Measurements from ENCODE around the gene GNE. TPM values are rescaled to one million over a fixed set of nuclear protein-coding genes. Genes with fewer than 3 reads are reported as not detected.

The GNE gene
- total RNA-seq, 6 experiments from 2014 or later, result 45.4 to 133 (median 76.5) TPM

DNA sequence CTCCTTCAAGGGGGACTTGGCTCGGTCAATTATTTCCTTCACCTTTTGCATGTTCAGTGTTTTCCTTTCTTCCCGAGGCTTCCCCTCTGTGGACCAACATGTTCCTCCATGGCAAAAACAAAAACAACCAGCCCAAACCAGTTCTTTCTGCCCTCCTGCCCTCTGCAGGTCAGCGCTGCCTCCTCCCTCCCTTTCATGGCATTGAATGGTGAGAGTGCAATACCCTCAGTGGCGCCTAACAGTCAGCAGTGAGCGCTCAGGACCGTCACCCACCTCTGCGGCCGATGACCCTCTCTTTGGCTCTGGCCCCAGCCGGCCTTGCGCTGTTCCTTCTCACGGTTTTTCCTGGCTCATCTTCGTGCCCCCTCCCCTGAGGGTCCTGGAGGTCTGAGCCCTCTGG is 34.4 kb upstream of the GNE start:
- no peak for ATAC-seq
- no peaks in the 10 kb centered on the region for H3K9me3 ChIP-seq
- intact Hi-C loops (cut with DNase I), result no loop called here
- no peaks in the 10 kb centered on the region for H3K27me3 ChIP-seq
- no peaks in the 10 kb centered on the region for H3K36me3 ChIP-seq
- H3K4me3 ChIP-seq, result no peak overlapping the region
- H3K4me1 ChIP-seq, result no peaks in the 10 kb centered on the region
- H3K27ac ChIP-seq, result no peak overlapping the region
- 63% methylated on average over 4 of the region's 12 CpGs for WGBS (ENCODE audit: insufficient coverage, low coverage, low lambda C conversion rate, missing lambda C conversion rate)
- DNase-seq, result no peak
- TF ChIP-seq, protein P1, sequence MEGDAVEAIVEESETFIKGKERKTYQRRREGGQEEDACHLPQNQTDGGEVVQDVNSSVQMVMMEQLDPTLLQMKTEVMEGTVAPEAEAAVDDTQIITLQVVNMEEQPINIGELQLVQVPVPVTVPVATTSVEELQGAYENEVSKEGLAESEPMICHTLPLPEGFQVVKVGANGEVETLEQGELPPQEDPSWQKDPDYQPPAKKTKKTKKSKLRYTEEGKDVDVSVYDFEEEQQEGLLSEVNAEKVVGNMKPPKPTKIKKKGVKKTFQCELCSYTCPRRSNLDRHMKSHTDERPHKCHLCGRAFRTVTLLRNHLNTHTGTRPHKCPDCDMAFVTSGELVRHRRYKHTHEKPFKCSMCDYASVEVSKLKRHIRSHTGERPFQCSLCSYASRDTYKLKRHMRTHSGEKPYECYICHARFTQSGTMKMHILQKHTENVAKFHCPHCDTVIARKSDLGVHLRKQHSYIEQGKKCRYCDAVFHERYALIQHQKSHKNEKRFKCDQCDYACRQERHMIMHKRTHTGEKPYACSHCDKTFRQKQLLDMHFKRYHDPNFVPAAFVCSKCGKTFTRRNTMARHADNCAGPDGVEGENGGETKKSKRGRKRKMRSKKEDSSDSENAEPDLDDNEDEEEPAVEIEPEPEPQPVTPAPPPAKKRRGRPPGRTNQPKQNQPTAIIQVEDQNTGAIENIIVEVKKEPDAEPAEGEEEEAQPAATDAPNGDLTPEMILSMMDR (IDR thresholded peaks at IDR 0.05), result no peak
- no peak for TF ChIP-seq POLR2A (IDR thresholded peaks at IDR 0.05)

DNA sequence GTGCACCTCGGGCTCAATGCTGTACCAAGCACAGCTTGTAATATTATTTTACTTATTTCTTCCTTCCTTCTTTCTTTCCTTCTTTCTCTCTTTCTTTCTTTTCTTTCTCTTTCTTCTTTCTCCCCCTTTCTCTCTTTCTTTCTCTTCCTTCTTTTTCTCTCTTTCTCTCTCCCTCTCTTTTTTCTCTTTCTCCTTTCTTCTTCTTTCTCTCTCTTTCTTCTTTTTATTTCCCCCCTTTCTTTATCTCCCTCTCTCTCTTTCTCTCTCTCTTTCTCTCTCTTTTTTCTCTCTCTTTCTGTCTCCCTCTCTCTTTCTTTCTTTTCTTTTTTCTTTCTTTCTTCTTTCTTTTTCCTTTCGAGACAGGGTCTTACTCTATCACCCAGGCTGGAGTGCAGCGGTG is 32.7 kb upstream of the GNE start:
- TF ChIP-seq POLR2A (IDR thresholded peaks at IDR 0.05), result no peak
- TF ChIP-seq, protein P1 (IDR thresholded peaks at IDR 0.05), result no peak
- DNase-seq (no peak), ATAC-seq (no peak)
- WGBS (ENCODE audit: insufficient coverage, low coverage, low lambda C conversion rate, missing lambda C conversion rate), result 73% methylated on average over 2 of the region's 3 CpGs
- Histone ChIP-seq H3K4me3 (no peak overlapping the region), H3K27me3 (no peaks in the 10 kb centered on the region), H3K9me3 (no peaks in the 10 kb centered on the region), H3K4me1 (no peaks in the 10 kb centered on the region), H3K27ac (no peak overlapping the region), H3K36me3 (no peaks in the 10 kb centered on the region)
- intact Hi-C loops (cut with DNase I), result no loop called here

DNA sequence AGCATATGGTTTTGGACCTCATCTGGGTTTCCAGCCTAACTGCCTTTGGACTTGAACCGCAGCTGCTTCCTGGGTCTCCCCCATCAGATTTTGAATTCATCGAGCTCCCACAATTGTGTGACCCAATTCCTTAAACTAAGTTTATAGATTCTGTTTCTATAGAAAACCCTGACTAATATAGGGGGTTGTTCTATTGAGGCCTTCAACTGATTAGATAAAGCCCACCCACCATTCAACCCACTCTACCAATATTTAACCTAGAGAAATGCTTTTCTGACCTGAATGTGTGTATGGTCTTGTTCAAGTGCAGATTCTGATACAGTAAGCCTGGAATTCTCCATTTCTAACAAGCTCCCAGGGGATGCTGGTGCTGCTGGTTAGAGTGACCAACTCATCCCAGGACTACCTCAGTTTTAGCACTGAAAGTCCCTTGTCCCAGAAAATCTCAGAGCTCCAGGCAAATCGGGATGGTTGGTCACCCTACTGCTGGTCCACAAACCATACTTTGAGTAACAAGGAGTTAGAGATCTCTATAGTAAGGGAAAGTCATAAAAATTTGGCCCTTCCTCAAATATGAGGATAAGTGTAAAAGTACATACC is 31.7 kb upstream of the GNE start:
- no peak overlapping the region for H3K4me3 ChIP-seq
- DNase-seq (no peak), ATAC-seq (no peak)
- no peaks in the 10 kb centered on the region for H3K27me3 ChIP-seq
- WGBS (ENCODE audit: insufficient coverage, low coverage, low lambda C conversion rate, missing lambda C conversion rate), result no CpG with 5 or more reads among the region's 3 CpGs
- no peaks in the 10 kb centered on the region for H3K4me1 ChIP-seq
- H3K27ac ChIP-seq, result no peak overlapping the region
- intact Hi-C loops (cut with DNase I), result no loop called here
- no peak for TF ChIP-seq POLR2A (IDR thresholded peaks at IDR 0.05)
- TF ChIP-seq, protein P1 (IDR thresholded peaks at IDR 0.05), result no peak
- no peaks in the 10 kb centered on the region for H3K36me3 ChIP-seq
- no peaks in the 10 kb centered on the region for H3K9me3 ChIP-seq

DNA sequence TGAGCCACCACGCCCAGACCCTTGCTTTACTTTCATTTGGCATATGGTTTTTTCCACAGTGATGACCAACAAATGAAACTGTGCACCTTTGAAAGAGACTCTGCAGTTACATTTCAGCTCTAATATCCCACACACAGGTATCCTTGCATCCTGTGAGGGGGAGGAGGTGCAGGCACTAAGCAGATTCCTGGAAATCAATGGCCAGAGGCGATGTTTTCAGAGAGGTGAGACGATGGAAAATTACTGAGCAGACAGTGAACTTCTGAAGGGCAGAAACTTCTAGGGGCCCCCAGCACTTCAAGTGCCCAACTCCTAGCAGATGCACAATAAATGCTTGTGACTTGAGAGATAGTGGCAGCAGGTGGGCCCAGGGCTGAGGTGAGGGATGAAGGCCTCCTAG is 29.8 kb upstream of the GNE start:
- Histone ChIP-seq H3K4me3 (no peak overlapping the region), H3K4me1 (no peaks in the 10 kb centered on the region), H3K27me3 (no peaks in the 10 kb centered on the region), H3K36me3 (no peaks in the 10 kb centered on the region), H3K9me3 (no peaks in the 10 kb centered on the region), H3K27ac (no peak overlapping the region)
- intact Hi-C loops (cut with DNase I), result no loop called here
- DNase-seq (no peak), ATAC-seq (no peak)
- TF ChIP-seq POLR2A (IDR thresholded peaks at IDR 0.05), result no peak
- TF ChIP-seq, protein P1 (IDR thresholded peaks at IDR 0.05), result no peak
- 85% methylated on average over 2 of the region's 3 CpGs for WGBS (ENCODE audit: insufficient coverage, low coverage, low lambda C conversion rate, missing lambda C conversion rate)

DNA sequence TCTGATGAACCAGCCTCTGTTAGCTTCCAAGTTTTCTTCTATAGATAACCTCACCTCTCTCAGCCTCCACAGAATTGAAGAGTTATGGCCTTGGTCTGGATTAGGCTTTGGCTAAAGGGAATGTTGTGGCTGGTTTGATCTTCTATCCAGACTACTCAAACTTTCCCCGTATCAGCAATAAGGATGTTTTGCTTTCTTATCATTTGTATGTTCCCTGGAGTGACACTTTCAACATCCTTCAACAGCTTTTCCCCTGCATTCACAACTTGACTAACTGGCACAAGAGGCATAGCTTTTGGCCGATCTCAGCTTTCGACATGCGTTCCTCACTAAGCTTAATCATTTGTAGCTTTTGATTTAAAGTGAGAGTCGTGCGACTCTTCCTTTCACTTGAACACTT is 28.1 kb upstream of the GNE start:
- WGBS (ENCODE audit: insufficient coverage, low coverage, low lambda C conversion rate, missing lambda C conversion rate), result 57% methylated on average over 6 of the region's 6 CpGs
- Histone ChIP-seq H3K4me1 (no peaks in the 10 kb centered on the region), H3K27me3 (no peaks in the 10 kb centered on the region), H3K9me3 (no peaks in the 10 kb centered on the region), H3K36me3 (no peaks in the 10 kb centered on the region), H3K27ac (no peak overlapping the region), H3K4me3 (no peak overlapping the region)
- no peak for ATAC-seq
- intact Hi-C loops (cut with DNase I), result no loop called here
- DNase-seq, result no peak
- TF ChIP-seq, protein P1 (IDR thresholded peaks at IDR 0.05), result no peak
- no peak for TF ChIP-seq POLR2A (IDR thresholded peaks at IDR 0.05)
